Neural cell (in vitro differentiated cells): ENCODE data around the gene CPEB1. TPM values are rescaled to one million over a fixed set of nuclear protein-coding genes. Genes with fewer than 3 reads are reported as not detected.

ENCODE experiments used
- H2AFZ ChIP-seq: fragments of 200-600, 300-800 bp; sonication (generic), shearing (Covaris generic); 2 replicates; pipeline ENCODE4 v1.6.0; 2014; ENCODE audit warnings: low read depth, mild to moderate bottlenecking, antibody characterized with exemption, low read length, moderate library complexity
- H3F3A ChIP-seq: fragments of 200-600 bp; shearing (Covaris generic); 2 replicates; pipeline ENCODE4 v1.6.1; 2016; ENCODE audit warnings: mild to moderate bottlenecking, moderate library complexity, mixed read lengths, antibody characterized with exemption, low read length; ENCODE audit not compliant: insufficient read depth, poor library complexity, severe bottlenecking
- H3K27ac ChIP-seq: fragments of 200-600, 300-800 bp; sonication (generic), shearing (Covaris generic); 2 replicates; pipeline ENCODE4 v1.5.1; 2014; ENCODE audit warnings: mild to moderate bottlenecking, low read length, moderate library complexity
- H3K27me3 ChIP-seq: fragments of 300-800, 200-600 bp; sonication (generic), shearing (Covaris generic); 2 replicates; pipeline ENCODE4 v1.6.0; 2014; ENCODE audit warnings: mild to moderate bottlenecking, low read depth, low read length, moderate library complexity; ENCODE audit not compliant: insufficient read depth
- H3K36me3 ChIP-seq: fragments of 300-800, 200-600 bp; sonication (generic), shearing (Covaris generic); 2 replicates; pipeline ENCODE4 v1.5.1; 2014; ENCODE audit warnings: mild to moderate bottlenecking, antibody characterized with exemption, low read length, moderate library complexity; ENCODE audit not compliant: insufficient read depth
- H3K4me2 ChIP-seq: fragments of 300-800, 200-600 bp; sonication (generic), shearing (Covaris generic); 2 replicates; pipeline ENCODE4 v1.6.0; 2014; ENCODE audit warnings: mild to moderate bottlenecking, low read length
- H3K4me3 ChIP-seq: fragments of 300-800, 200-600 bp; sonication (generic), shearing (Covaris generic); 2 replicates; pipeline ENCODE4 v1.5.1; 2014; ENCODE audit warnings: mild to moderate bottlenecking, low read length, moderate library complexity
- H3K79me2 ChIP-seq: fragments of 200-600 bp; shearing (Covaris generic); replicated peaks from 2 replicates; pipeline ENCODE4 v1.6.0; 2014; ENCODE audit warnings: mild to moderate bottlenecking, low read length, moderate library complexity; ENCODE audit not compliant: insufficient read depth
- H3K9ac ChIP-seq: fragments of 300-800, 200-600 bp; sonication (generic), shearing (Covaris generic); 2 replicates; pipeline ENCODE4 v1.6.1; 2016; ENCODE audit warnings: mild to moderate bottlenecking, low read length, mixed read lengths
- H3K9me2 ChIP-seq: fragments of 200-600 bp; shearing (Covaris generic); 2 replicates; pipeline ENCODE4 v1.6.1; 2016; ENCODE audit warnings: mild to moderate bottlenecking, low read length, mixed read lengths; ENCODE audit not compliant: insufficient read depth
- H3K9me3 ChIP-seq: fragments of 200-600, 300-800 bp; sonication (generic), shearing (Covaris generic); 2 replicates; pipeline ENCODE4 v1.6.1; 2016; ENCODE audit warnings: mild to moderate bottlenecking, mixed run types, low read length, moderate library complexity, mixed read lengths
- H4K20me1 ChIP-seq: fragments of 200-600 bp; shearing (Covaris generic); 2 replicates; pipeline ENCODE4 v1.6.1; 2016; ENCODE audit warnings: mild to moderate bottlenecking, mixed run types; ENCODE audit not compliant: insufficient read depth
- EZH2 ChIP-seq: fragments of 200-600, 300-800 bp; shearing (Covaris generic), sonication (generic); IDR thresholded peaks from 2 replicates; pipeline ENCODE4 v1.6.1; 2014; ENCODE audit warnings: antibody characterized with exemption, low read length, borderline replicate concordance, mild to moderate bottlenecking; ENCODE audit not compliant: insufficient read depth, poor library complexity, severe bottlenecking
- MXI1 ChIP-seq: fragments of 450-650 bp; conservative IDR thresholded peaks from 2 replicates; pipeline ENCODE4 v1.6.1; 2014; ENCODE audit warnings: antibody characterized with exemption, mild to moderate bottlenecking; ENCODE audit not compliant: poor library complexity, severe bottlenecking
- RAD21 ChIP-seq: fragments of 450-650 bp; conservative IDR thresholded peaks from 2 replicates; pipeline ENCODE4 v1.6.1; 2014; ENCODE audit warnings: antibody characterized with exemption, mild to moderate bottlenecking, moderate library complexity
- SMC3 ChIP-seq: fragments of 450-650 bp; conservative IDR thresholded peaks from 2 replicates; pipeline ENCODE4 v1.6.1; 2014; ENCODE audit warnings: antibody characterized with exemption, mild to moderate bottlenecking, moderate library complexity; ENCODE audit not compliant: poor library complexity
- TAF1 ChIP-seq: IDR thresholded peaks from 2 replicates; pipeline ENCODE4 v1.6.1; 2012; ENCODE audit warnings: low read depth
- polyA plus RNA-seq: library from polyadenylated mRNA; depleted of rRNA; stranded (reverse); fragments of >200 nt; gene quantifications from 2 replicates; pipeline ENCODE4 v1.2.3, GENCODE V29; 2014
- TF ChIP-seq, protein P1 (sequence below): fragments of 450-650 bp; IDR thresholded peaks from 2 replicates; pipeline ENCODE4 v1.5.1; 2014; ENCODE audit warnings: antibody characterized with exemption, mild to moderate bottlenecking, moderate library complexity; ENCODE audit not compliant: poor library complexity, severe bottlenecking
- TF ChIP-seq, protein P2 (sequence below): IDR thresholded peaks from 2 replicates; pipeline ENCODE4 v1.6.1; 2012; ENCODE audit warnings: borderline replicate concordance

The CPEB1 gene
- polyA plus RNA-seq, 1 donor from 2014 or later, result 0.61 TPM

DNA sequence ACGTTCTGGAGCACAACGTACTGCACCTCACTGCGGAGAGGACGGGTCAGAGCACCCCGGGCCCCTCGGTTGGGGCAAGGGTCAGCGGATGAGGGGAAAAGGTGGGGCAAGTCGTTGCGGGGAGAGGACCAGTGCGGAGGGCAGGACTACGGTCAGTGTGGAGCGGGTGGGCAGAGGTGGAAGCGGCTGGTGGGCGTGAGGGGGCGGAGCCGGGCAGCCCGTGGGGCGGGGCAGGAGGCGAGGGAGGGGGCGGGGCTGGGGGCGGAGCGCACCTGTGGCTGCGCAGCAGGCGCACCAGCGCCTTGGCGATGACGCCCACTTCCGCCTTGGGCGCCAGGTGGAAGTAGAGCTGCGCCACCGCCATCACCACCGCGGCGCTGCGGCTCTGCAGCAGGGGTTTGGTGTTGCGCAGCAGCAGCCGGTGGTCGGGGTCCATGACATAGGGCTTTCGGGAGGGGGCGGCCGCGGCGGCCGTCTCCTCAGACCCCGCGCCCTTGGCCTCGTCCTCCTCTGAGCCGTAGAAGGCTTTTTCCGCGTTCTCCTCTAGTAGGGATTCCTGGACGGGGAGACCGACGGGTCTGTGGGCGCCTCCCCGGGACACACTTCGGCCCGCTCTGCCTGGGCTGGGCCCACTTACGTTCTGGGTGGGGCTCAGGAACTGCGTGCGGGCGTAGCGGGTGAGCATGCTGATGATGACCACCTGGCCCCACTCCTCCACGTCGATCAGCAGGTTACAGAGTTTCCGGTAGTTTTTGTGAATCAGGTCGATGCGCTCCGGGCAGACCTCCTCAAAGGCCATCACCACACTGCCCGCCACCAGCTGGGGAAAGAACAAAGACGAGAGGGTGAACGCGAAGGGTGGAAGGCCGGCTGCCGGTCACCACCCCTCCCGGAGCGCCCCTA lies 33.3 kb upstream of the CPEB1 start:
- no peaks in the 10 kb centered on the region for H4K20me1 ChIP-seq
- no peak overlapping the region for H3K27ac ChIP-seq
- H3K36me3 ChIP-seq, result peaks cover 6% of the 10 kb centered on the region
- peak overlapping the region; percentile 38 for H3K4me3 ChIP-seq
- TF ChIP-seq RAD21, result no peak
- TF ChIP-seq, protein P1, sequence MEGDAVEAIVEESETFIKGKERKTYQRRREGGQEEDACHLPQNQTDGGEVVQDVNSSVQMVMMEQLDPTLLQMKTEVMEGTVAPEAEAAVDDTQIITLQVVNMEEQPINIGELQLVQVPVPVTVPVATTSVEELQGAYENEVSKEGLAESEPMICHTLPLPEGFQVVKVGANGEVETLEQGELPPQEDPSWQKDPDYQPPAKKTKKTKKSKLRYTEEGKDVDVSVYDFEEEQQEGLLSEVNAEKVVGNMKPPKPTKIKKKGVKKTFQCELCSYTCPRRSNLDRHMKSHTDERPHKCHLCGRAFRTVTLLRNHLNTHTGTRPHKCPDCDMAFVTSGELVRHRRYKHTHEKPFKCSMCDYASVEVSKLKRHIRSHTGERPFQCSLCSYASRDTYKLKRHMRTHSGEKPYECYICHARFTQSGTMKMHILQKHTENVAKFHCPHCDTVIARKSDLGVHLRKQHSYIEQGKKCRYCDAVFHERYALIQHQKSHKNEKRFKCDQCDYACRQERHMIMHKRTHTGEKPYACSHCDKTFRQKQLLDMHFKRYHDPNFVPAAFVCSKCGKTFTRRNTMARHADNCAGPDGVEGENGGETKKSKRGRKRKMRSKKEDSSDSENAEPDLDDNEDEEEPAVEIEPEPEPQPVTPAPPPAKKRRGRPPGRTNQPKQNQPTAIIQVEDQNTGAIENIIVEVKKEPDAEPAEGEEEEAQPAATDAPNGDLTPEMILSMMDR, result peak; percentile 14
- H3K4me2 ChIP-seq, result no peak overlapping the region
- no peaks in the 10 kb centered on the region for H3K79me2 ChIP-seq
- H3K27me3 ChIP-seq, result peaks cover 23% of the 10 kb centered on the region
- no peaks in the 10 kb centered on the region for H3F3A ChIP-seq
- H3K9me2 ChIP-seq, result no peaks in the 10 kb centered on the region
- no peak overlapping the region for H2AFZ ChIP-seq
- H3K9ac ChIP-seq, result no peak overlapping the region
- H3K9me3 ChIP-seq, result no peaks in the 10 kb centered on the region

DNA sequence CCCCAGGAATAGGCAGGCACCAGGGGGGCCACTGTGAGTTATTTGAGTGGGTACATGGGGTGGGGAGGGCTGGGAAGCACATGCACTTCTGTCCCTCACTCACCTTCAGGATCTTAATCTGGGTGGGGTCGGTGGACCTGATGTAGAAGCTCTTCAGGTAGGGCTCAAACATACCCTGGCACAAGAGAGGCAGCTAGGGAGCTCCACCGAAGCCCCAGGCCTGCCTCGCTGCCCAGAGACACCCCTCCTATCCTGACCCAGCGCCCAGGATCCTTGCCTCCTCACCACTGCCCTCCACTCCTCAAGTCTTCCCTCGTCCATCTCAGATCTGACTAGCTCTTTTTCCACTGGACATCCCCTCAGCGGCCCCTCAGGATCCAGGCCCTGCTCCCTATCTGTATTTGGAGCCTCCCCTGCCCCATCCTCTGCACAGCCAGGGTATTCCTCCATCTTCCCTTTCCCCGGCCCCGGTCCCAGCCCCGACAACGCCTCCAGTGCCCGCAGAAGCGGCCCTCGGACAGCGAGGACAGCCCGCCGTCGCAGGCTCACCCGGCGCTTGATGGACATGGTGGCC lies 32.5 kb upstream of the CPEB1 start:
- H3K4me2 ChIP-seq, result no peak overlapping the region
- H3K79me2 ChIP-seq, result no peaks in the 10 kb centered on the region
- H3K36me3 ChIP-seq, result peaks cover 6% of the 10 kb centered on the region
- H4K20me1 ChIP-seq, result no peaks in the 10 kb centered on the region
- no peak overlapping the region for H3K27ac ChIP-seq
- no peak overlapping the region for H2AFZ ChIP-seq
- H3K9ac ChIP-seq, result no peak overlapping the region
- H3F3A ChIP-seq, result no peaks in the 10 kb centered on the region
- TF ChIP-seq, protein P1, result no peak
- TF ChIP-seq, protein P2, sequence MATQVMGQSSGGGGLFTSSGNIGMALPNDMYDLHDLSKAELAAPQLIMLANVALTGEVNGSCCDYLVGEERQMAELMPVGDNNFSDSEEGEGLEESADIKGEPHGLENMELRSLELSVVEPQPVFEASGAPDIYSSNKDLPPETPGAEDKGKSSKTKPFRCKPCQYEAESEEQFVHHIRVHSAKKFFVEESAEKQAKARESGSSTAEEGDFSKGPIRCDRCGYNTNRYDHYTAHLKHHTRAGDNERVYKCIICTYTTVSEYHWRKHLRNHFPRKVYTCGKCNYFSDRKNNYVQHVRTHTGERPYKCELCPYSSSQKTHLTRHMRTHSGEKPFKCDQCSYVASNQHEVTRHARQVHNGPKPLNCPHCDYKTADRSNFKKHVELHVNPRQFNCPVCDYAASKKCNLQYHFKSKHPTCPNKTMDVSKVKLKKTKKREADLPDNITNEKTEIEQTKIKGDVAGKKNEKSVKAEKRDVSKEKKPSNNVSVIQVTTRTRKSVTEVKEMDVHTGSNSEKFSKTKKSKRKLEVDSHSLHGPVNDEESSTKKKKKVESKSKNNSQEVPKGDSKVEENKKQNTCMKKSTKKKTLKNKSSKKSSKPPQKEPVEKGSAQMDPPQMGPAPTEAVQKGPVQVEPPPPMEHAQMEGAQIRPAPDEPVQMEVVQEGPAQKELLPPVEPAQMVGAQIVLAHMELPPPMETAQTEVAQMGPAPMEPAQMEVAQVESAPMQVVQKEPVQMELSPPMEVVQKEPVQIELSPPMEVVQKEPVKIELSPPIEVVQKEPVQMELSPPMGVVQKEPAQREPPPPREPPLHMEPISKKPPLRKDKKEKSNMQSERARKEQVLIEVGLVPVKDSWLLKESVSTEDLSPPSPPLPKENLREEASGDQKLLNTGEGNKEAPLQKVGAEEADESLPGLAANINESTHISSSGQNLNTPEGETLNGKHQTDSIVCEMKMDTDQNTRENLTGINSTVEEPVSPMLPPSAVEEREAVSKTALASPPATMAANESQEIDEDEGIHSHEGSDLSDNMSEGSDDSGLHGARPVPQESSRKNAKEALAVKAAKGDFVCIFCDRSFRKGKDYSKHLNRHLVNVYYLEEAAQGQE, result no peak
- TF ChIP-seq EZH2 (no peak), TAF1 (no peak), RAD21 (no peak), SMC3 (no peak), MXI1 (no peak)
- H3K4me3 ChIP-seq, result no peak overlapping the region
- no peaks in the 10 kb centered on the region for H3K9me3 ChIP-seq
- peaks cover 23% of the 10 kb centered on the region for H3K27me3 ChIP-seq
- H3K9me2 ChIP-seq, result no peaks in the 10 kb centered on the region
